ENCODE results near the gene FADS6. TPM values are rescaled to one million over a fixed set of nuclear protein-coding genes. Genes with fewer than 3 reads are reported as not detected.

FADS6 gene
- total and polyA plus RNA-seq, 2 experiments from 2014 or later: 0.42 to 0.73 TPM

- Mint-ChIP-seq H3K4me1 (peaks cover 7% of the 10 kb centered on the region), H3K27me3 (ENCODE audit: insufficient read depth, low read depth, poor library complexity) (peaks cover 55% of the 10 kb centered on the region), H3K9me3 (no peaks in the 10 kb centered on the region), H3K36me3 (ENCODE audit: low read depth) (no peaks in the 10 kb centered on the region), H3K4me3 (peak overlapping the region; percentile 66), H3K27ac (no peak overlapping the region)
- Histone ChIP-seq H3K79me2 (replicated peaks; ENCODE audit: insufficient read depth) (no peaks in the 10 kb centered on the region), H3K9me2 (ENCODE audit: insufficient read depth) (no peaks in the 10 kb centered on the region), H3K27me3 (ENCODE audit: insufficient read depth) (peaks cover 65% of the 10 kb centered on the region), H3K4me2 (no peak overlapping the region), H3K4me3 (no peak overlapping the region), H3K36me3 (ENCODE audit: insufficient read depth) (no peaks in the 10 kb centered on the region), H3K4me1 (ENCODE audit: insufficient read depth) (peaks cover 16% of the 10 kb centered on the region), H2AFZ (no peak overlapping the region), H4K20me1 (replicated peaks; ENCODE audit: insufficient read depth) (no peaks in the 10 kb centered on the region), H3K27ac (ENCODE audit: low read depth) (no peak overlapping the region), H3F3A (replicated peaks; ENCODE audit: low read depth) (no peaks in the 10 kb centered on the region)
- ATAC-seq: no peak
- no peak for DNase-seq (ENCODE audit: low spot score)
- no peak for TF ChIP-seq ZNF114 (CRISPR knock-in tag; IDR thresholded peaks at IDR 0.05)
- no peak for TF ChIP-seq POLR2AphosphoS5 (IDR thresholded peaks at IDR 0.05; ENCODE audit: low read depth)
- no peak for TF ChIP-seq EZH2phosphoT487 (IDR thresholded peaks at IDR 0.05; ENCODE audit: unreplicated experiment)
- TF ChIP-seq EZH2 (IDR thresholded peaks at IDR 0.05; ENCODE audit: low read depth, unreplicated experiment): no peak
- TF ChIP-seq NANOG (IDR thresholded peaks at IDR 0.05; ENCODE audit: borderline replicate concordance): no peak
These were observed 28.7 kb upstream of the FADS6 start for GRCh38 chr17:74922172-74922571.

GRCh38 chr17:74921769-74922168, 28.3 kb upstream of the FADS6 start:
- H3K4me2 ChIP-seq: no peak overlapping the region
- no peak for DNase-seq (ENCODE audit: low spot score)
- peaks cover 16% of the 10 kb centered on the region for H3K4me1 ChIP-seq (ENCODE audit: insufficient read depth)
- H3K9me3 Mint-ChIP-seq: no peaks in the 10 kb centered on the region
- H3F3A ChIP-seq (replicated peaks; ENCODE audit: low read depth): no peaks in the 10 kb centered on the region
- peaks cover 7% of the 10 kb centered on the region for H3K4me1 Mint-ChIP-seq
- no peak overlapping the region for H2AFZ ChIP-seq
- no peak overlapping the region for H3K27ac Mint-ChIP-seq
- H3K27me3 ChIP-seq (ENCODE audit: insufficient read depth): peaks cover 61% of the 10 kb centered on the region
- H3K36me3 ChIP-seq (ENCODE audit: insufficient read depth): no peaks in the 10 kb centered on the region
- no peaks in the 10 kb centered on the region for H4K20me1 ChIP-seq (replicated peaks; ENCODE audit: insufficient read depth)
- ATAC-seq: no peak
- no peak overlapping the region for H3K4me3 ChIP-seq
- peaks cover 54% of the 10 kb centered on the region for H3K27me3 Mint-ChIP-seq (ENCODE audit: insufficient read depth, low read depth, poor library complexity)
- H3K27ac ChIP-seq (ENCODE audit: low read depth): no peak overlapping the region
- H3K9me2 ChIP-seq (ENCODE audit: insufficient read depth): no peaks in the 10 kb centered on the region
- H3K79me2 ChIP-seq (replicated peaks; ENCODE audit: insufficient read depth): no peaks in the 10 kb centered on the region
- H3K36me3 Mint-ChIP-seq (ENCODE audit: low read depth): no peaks in the 10 kb centered on the region
- no peak overlapping the region for H3K4me3 Mint-ChIP-seq
- TF ChIP-seq JUNB (IDR thresholded peaks at IDR 0.05; ENCODE audit: unreplicated experiment) (no peak), EZH2 (IDR thresholded peaks at IDR 0.05; ENCODE audit: low read depth, unreplicated experiment) (no peak), ZNF114 (CRISPR knock-in tag; IDR thresholded peaks at IDR 0.05) (no peak), ZNF331 (CRISPR knock-in tag; IDR thresholded peaks at IDR 0.05; ENCODE audit: low read depth) (no peak), CREB1 (CRISPR knock-in tag; IDR thresholded peaks at IDR 0.05; ENCODE audit: low read depth) (no peak), ETS1 (IDR thresholded peaks at IDR 0.05) (no peak), CTCF (conservative IDR thresholded peaks at IDR 0.05; ENCODE audit: low read depth in 2 of 2) (no peak), NANOG (IDR thresholded peaks at IDR 0.05; ENCODE audit: borderline replicate concordance) (no peak), EZH2phosphoT487 (IDR thresholded peaks at IDR 0.05; ENCODE audit: unreplicated experiment) (no peak), ZNF462 (CRISPR knock-in tag; IDR thresholded peaks at IDR 0.05) (no peak)

All from GM23338 (cell line).